GM12878 (cell line): ENCODE data around the gene AFG1L. TPM values are rescaled to one million over a fixed set of nuclear protein-coding genes. Genes with fewer than 3 reads are reported as not detected.

ENCODE experiments used
- ATAC-seq: fragments of 200-7000 bp; cut with Tn5 transposase; 3 replicates; pipeline ENCODE4 v1.9.1; 2020; ENCODE audit warnings: mild to moderate bottlenecking, moderate library complexity
- BruUV-seq: library from RNA; stranded (reverse); fragments of 400-500 nt; replicated peaks from 2 replicates; lab custom pipeline; 2021; lab: Mats Ljungman, UMichigan
- CTCF ChIA-PET: fragments of 300-600 bp; sonication (Branson Sonifier 250); formaldehyde crosslinking; extraction: SDS; loops from one replicate; lab custom pipeline; 2021; ENCODE audit warnings: inconsistent platforms; lab: Yijun Ruan, JAX
- POLR2A ChIA-PET: fragments of 350-600 bp; formaldehyde crosslinking; extraction: SDS; loops from one replicate; lab custom pipeline; 2021; ENCODE audit warnings: inconsistent platforms; lab: Charles Lee
- RAD21 ChIA-PET: fragments of 300-600 bp; sonication (Branson Sonifier 250); formaldehyde crosslinking; loops from one replicate; lab custom pipeline; 2023; ENCODE audit warnings: antibody characterized with exemption; ENCODE audit not compliant: unreplicated experiment; lab: Charles Lee
- SMC1A ChIA-PET: fragments of 300-600 bp; sonication (Branson Sonifier 250); formaldehyde crosslinking; loops from one replicate; lab custom pipeline; 2023; ENCODE audit not compliant: unreplicated experiment, uncharacterized antibody; lab: Charles Lee
- DNase-seq: peaks from one replicate; pipeline ENCODE4 v3.0.0-alpha.2; 2011; ENCODE audit warnings: low read depth, low spot score
- FAIRE-seq: peaks from 3 replicates; lab custom pipeline; 2011; peaks lifted over from hg19 to GRCh38; lab: Jason Lieb, UNC
- H2AFZ ChIP-seq: 2 replicates; pipeline ENCODE4 v1.6.0; 2011; ENCODE audit warnings: low read depth, low read length, control low read depth; ENCODE audit not compliant: control insufficient read depth
- H3K27ac ChIP-seq: 2 replicates; pipeline ENCODE4 v1.5.1; 2011; ENCODE audit warnings: control low read depth; ENCODE audit not compliant: control insufficient read depth, insufficient read depth
- H3K27me3 ChIP-seq, 2 experiments: replicated peaks in 1 of 2; 2 replicates each; pipeline versions ENCODE4 v1.6.0 to v1.6.1; 2011; ENCODE audit warnings: low read length in 1 of 2; ENCODE audit not compliant: control insufficient read depth in 2 of 2, insufficient read depth in 2 of 2
- H3K36me3 ChIP-seq, 2 experiments: 2 replicates each; pipeline ENCODE4 v1.5.1; 2011; ENCODE audit warnings: low read length in 1 of 2; ENCODE audit not compliant: control insufficient read depth in 2 of 2, insufficient read depth in 2 of 2
- H3K4me1 ChIP-seq: 2 replicates; pipeline ENCODE4 v1.6.1; 2011; ENCODE audit warnings: mild to moderate bottlenecking, low read length, moderate library complexity, mixed read lengths; ENCODE audit not compliant: control insufficient read depth, insufficient read depth
- H3K4me2 ChIP-seq: 2 replicates; pipeline ENCODE4 v1.6.0; 2011; ENCODE audit warnings: control low read depth; ENCODE audit not compliant: control insufficient read depth, insufficient read depth
- H3K4me3 ChIP-seq: fragments of 200-600 bp; sonication (generic); 2 replicates; pipeline ENCODE4 v1.5.1; 2016
- H3K79me2 ChIP-seq: 2 replicates; pipeline ENCODE4 v1.6.0; 2011; ENCODE audit warnings: low read length; ENCODE audit not compliant: control insufficient read depth, insufficient read depth
- H3K9ac ChIP-seq: 2 replicates; pipeline ENCODE4 v1.8.0; 2011; ENCODE audit warnings: low read length, control low read depth, mixed read lengths; ENCODE audit not compliant: control insufficient read depth, insufficient read depth
- H3K9me3 ChIP-seq: replicated peaks from 3 replicates; pipeline ENCODE4 v1.5.1; 2011; ENCODE audit warnings: mild to moderate bottlenecking, low read length; ENCODE audit not compliant: control insufficient read depth, insufficient read depth
- H4K20me1 ChIP-seq: 2 replicates; pipeline ENCODE4 v1.6.0; 2011; ENCODE audit not compliant: control insufficient read depth, insufficient read depth
- BMI1 ChIP-seq: fragments of 450-650 bp; IDR thresholded peaks from 2 replicates; pipeline ENCODE4 v1.6.1; 2016; ENCODE audit warnings: mild to moderate bottlenecking, moderate library complexity, borderline replicate concordance
- CEBPB ChIP-seq, 2 experiments: fragments of 150-350 bp in 1 of 2; IDR thresholded peaks; 2 replicates each; pipeline ENCODE4 v1.6.1; 2012 to 2014; ENCODE audit warnings: low read depth in 2 of 2, low read length in 2 of 2, borderline replicate concordance in 1 of 2, inconsistent platforms in 1 of 2
- ELK1 ChIP-seq: IDR thresholded peaks from 2 replicates; pipeline ENCODE4 v1.6.1; 2012; ENCODE audit warnings: low read depth, low read length, improper control_type of control experiment
- MAX ChIP-seq: IDR thresholded peaks from 2 replicates; pipeline ENCODE4 v1.6.1; 2012; ENCODE audit warnings: low read depth, low read length, improper control_type of control experiment
- NBN ChIP-seq: fragments of 450-650 bp; IDR thresholded peaks from 2 replicates; pipeline ENCODE4 v1.6.1; 2016
- PAX5 ChIP-seq: IDR thresholded peaks from 2 replicates; pipeline ENCODE4 v1.6.1; 2011; ENCODE audit warnings: low read depth, low read length, borderline replicate concordance
- RAD21 ChIP-seq: IDR thresholded peaks from 2 replicates; pipeline ENCODE4 v1.6.1; 2011; ENCODE audit warnings: mild to moderate bottlenecking, low read depth, low read length, moderate library complexity; ENCODE audit not compliant: insufficient read depth
- RB1 ChIP-seq: fragments of 450-650 bp; formaldehyde crosslinking; IDR thresholded peaks from 2 replicates; pipeline ENCODE4 v1.6.1; 2017; ENCODE audit warnings: mild to moderate bottlenecking, borderline replicate concordance
- RBBP5 ChIP-seq: fragments of 200-600 bp; sonication (generic); conservative IDR thresholded peaks from 2 replicates; pipeline ENCODE4 v1.6.1; 2016
- RCOR1 ChIP-seq: conservative IDR thresholded peaks from 2 replicates; pipeline ENCODE4 v1.6.1; 2012; ENCODE audit warnings: low read depth, low read length, improper control_type of control experiment
- SMARCA5 ChIP-seq: fragments of 450-650 bp; IDR thresholded peaks from 2 replicates; pipeline ENCODE4 v1.6.1; 2017; ENCODE audit warnings: mild to moderate bottlenecking
- SUPT20H ChIP-seq: IDR thresholded peaks from 2 replicates; pipeline ENCODE4 v1.6.1; 2011; ENCODE audit warnings: low read depth, mild to moderate bottlenecking, low read length, moderate library complexity, borderline replicate concordance; ENCODE audit not compliant: control insufficient read depth
- USF1 ChIP-seq: IDR thresholded peaks from 2 replicates; pipeline ENCODE4 v1.6.1; 2011; ENCODE audit warnings: borderline replicate concordance, low read depth, mild to moderate bottlenecking, moderate library complexity, mixed read lengths, low read length; ENCODE audit not compliant: insufficient read depth; ENCODE audit errors: extremely low read length
- ZNF622 ChIP-seq: fragments of 450-650 bp; IDR thresholded peaks from 2 replicates; pipeline ENCODE4 v1.6.1; 2017; ENCODE audit warnings: mild to moderate bottlenecking, inconsistent platforms
- ZNF687 ChIP-seq: fragments of 450-650 bp; IDR thresholded peaks from 2 replicates; pipeline ENCODE4 v1.6.1; 2017; ENCODE audit warnings: mild to moderate bottlenecking, moderate library complexity
- WGBS: methylation state at CpG from one replicate; pipeline ENCODE4 v1.1.6; 2016; ENCODE audit warnings: low lambda C conversion rate; ENCODE audit not compliant: insufficient replicate concordance, insufficient coverage; ENCODE audit errors: missing lambda C conversion rate; 5-methylcytosine and 5-hydroxymethylcytosine counted together
- in situ Hi-C: fragments of 300-500 bp; cut with MboI; formaldehyde crosslinking; loops from 9 replicates; pipeline ENCODE4 v1.14.3; 2018; ENCODE audit warnings: mixed read lengths
- intact Hi-C: fragments of 100-400 bp; cut with micrococcal nuclease; formaldehyde crosslinking; loops from one replicate; pipeline ENCODE4 v1.14.2; 2022; ENCODE audit not compliant: unreplicated experiment
- polyA plus RNA-seq, 11 experiments: library from polyadenylated mRNA; depleted of rRNA in 4 of 11; unstranded in 6 of 11; stranded (reverse) in 5 of 11; fragments of >200 nt; fragmentation: Nextera tagmentation in 4 of 11; fragmentation: Illumina TruSeq in 1 of 11; extraction: Ambion mirVana in 4 of 11; extraction: Trizol in 1 of 11; gene quantifications; 1 replicate in 1 of 11; 2 replicates in 10 of 11; pipeline versions ENCODE4 v1.2.1 to v1.2.3, GENCODE V29; 2011 to 2016; ENCODE audit warnings: inconsistent platforms in 2 of 11, missing spikeins in 2 of 11, low read depth in 1 of 11
- total RNA-seq, 4 experiments: library from RNA; depleted of rRNA in 3 of 4; stranded (reverse); fragments of >200 nt in 3 of 4; fragmentation: Illumina TruSeq in 1 of 4; extraction: Trizol in 1 of 4; gene quantifications; 2 replicates each; pipeline versions ENCODE4 v1.2.1 to v1.2.3, GENCODE V29; 2013 to 2021
- TF ChIP-seq, protein P1 (sequence below): IDR thresholded peaks from 2 replicates; pipeline ENCODE4 v1.6.1; 2011; ENCODE audit warnings: borderline replicate concordance, low read depth, mild to moderate bottlenecking, moderate library complexity, low read length; ENCODE audit not compliant: insufficient read depth, poor library complexity, severe bottlenecking

The AFG1L gene
- total and polyA plus RNA-seq, 10 of the 15 experiments (the other 5 are each of a cell fraction or from before 2014, with no cell fraction given), result 2.3 to 9.0 (median 4.3) TPM

DNA sequence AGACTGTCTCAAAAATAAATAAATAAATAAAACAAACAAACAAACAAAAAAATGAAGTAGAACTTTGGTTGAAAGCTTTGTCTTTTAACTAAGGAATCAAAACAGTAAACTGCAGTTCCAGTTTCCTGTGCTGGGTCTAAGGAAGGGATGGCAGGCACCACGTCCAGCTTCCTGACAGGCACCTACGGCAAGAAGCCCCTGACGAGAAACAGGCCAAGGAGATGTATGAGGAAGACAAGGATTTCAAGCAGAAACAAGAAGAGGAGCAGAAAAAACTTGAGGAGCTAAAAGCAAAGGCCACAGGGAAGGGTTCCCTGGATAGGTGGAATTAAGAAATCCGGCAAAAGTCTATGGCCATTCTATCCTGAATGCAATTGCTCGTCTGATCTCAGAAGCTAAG is 42.8 kb upstream of the AFG1L start:
- Histone ChIP-seq H3K4me2 (no peak overlapping the region), H3K9me3 (no peaks in the 10 kb centered on the region; the same call in 1 of the 3 replicates), H3K27me3 (no peaks in the 10 kb centered on the region), H3K79me2 (peaks cover 67% of the 10 kb centered on the region), H2AFZ (no peak overlapping the region), H3K4me1 (no peaks in the 10 kb centered on the region), H3K4me3 (no peak overlapping the region), H4K20me1 (no peaks in the 10 kb centered on the region), H3K27ac (no peak overlapping the region), H3K9ac (no peak overlapping the region), H3K36me3 (peaks cover 1 to 13% of the 10 kb centered on the region in 2 experiments; a peak in 3 of 4 replicates)
- SMC1A ChIA-PET, result interaction anchor here (0.6 to 2.9 kb wide), 9 partner anchors 8 to 241 kb away, joined by 3 to 28 read pairs (median 4); partner anchors contain the start of gene SNX3
- ATAC-seq, result no peak
- CTCF ChIA-PET, result interaction anchor here (0.6 to 9.7 kb wide), 8 partner anchors 7 to 267 kb away, joined by 3 to 76 read pairs (median 4); partner anchors contain the start of gene SNX3
- no peak for FAIRE-seq
- BruUV-seq, result no TSS peak
- POLR2A ChIA-PET, result interaction anchor here (1.1 kb wide), 1 partner anchor 13 kb away, joined by 3 read pairs; no protein-coding TSS in a partner anchor
- DNase-seq, result no peak
- in situ Hi-C loops (no loop called here), intact Hi-C loops (loop anchor here (5.0 kb wide), 1 partner anchor 240 kb away; no protein-coding TSS in a partner anchor)
- WGBS, result 98% methylated on average over 5 of the region's 5 CpGs
- RAD21 ChIA-PET, result interaction anchor here (1.8 to 5.2 kb wide), 3 partner anchors 9 to 240 kb away, joined by 4 to 28 read pairs (median 10); partner anchors contain the start of gene SNX3
- no peak for TF ChIP-seq RAD21
- TF ChIP-seq ZNF622, result no peak
- TF ChIP-seq NBN, result no peak
- TF ChIP-seq SUPT20H, result no peak
- TF ChIP-seq ZNF687, result no peak
- no peak for TF ChIP-seq PAX5
- TF ChIP-seq ELK1, result no peak
- TF ChIP-seq RCOR1, result no peak
- no peak for TF ChIP-seq RB1
- TF ChIP-seq MAX, result no peak
- TF ChIP-seq CEBPB (IDR thresholded peaks at IDR 0.05; ENCODE audit: borderline replicate concordance in 1 of 2, low read depth in 2 of 2, low read length in 2 of 2), result no peak
- no peak for TF ChIP-seq BMI1
- no peak for TF ChIP-seq USF1
- no peak for TF ChIP-seq RBBP5
- TF ChIP-seq SMARCA5, result no peak
- TF ChIP-seq, protein P1, sequence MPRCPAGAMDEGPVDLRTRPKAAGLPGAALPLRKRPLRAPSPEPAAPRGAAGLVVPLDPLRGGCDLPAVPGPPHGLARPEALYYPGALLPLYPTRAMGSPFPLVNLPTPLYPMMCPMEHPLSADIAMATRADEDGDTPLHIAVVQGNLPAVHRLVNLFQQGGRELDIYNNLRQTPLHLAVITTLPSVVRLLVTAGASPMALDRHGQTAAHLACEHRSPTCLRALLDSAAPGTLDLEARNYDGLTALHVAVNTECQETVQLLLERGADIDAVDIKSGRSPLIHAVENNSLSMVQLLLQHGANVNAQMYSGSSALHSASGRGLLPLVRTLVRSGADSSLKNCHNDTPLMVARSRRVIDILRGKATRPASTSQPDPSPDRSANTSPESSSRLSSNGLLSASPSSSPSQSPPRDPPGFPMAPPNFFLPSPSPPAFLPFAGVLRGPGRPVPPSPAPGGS, result no peak
